Measurements from ENCODE around the gene ABLIM1.

The ABLIM1 gene

DNA sequence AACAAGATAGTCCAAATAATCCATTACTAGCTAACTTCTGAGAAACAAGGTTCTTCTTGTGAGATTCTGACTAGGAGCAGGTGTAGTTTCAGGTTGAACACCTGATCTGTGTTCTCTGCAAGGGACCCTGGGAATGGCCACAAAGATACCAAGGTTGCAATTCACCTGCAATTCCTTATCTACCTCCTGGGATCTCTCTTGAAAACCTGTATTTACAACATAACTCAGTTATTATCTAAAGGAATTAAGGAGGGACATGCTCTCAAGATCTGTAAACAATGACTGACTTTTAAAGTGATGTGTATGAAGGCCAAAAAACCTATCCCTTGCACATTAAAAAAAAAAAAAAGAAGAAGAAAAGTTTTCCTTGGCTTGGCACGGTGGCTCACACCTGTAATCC, 54.8 kb downstream of the ABLIM1 start:
- peak overlapping the region in 1 of 2 donors; percentile 36 for H3K27ac ChIP-seq
- no peak for DNase-seq (ENCODE audit: low spot score)
- H3K4me3 ChIP-seq = no peak overlapping the region

GRCh38 chr10:114600057-114600456, 58.0 kb downstream of the ABLIM1 start:
- H3K27ac ChIP-seq = no peak overlapping the region
- DNase-seq (ENCODE audit: low spot score) = no peak
- no peak for TF ChIP-seq CTCF (IDR thresholded peaks at IDR 0.05)
- no peak overlapping the region for H3K4me3 ChIP-seq

More for the DNA sequence above, 54.8 kb downstream of the ABLIM1 start:
- no peak for TF ChIP-seq CTCF (IDR thresholded peaks at IDR 0.05)

- TF ChIP-seq CTCF (IDR thresholded peaks at IDR 0.05) = no peak
- Histone ChIP-seq H3K4me3 (no peak overlapping the region), H3K27ac (no peak overlapping the region)
- no peak for DNase-seq (ENCODE audit: low spot score)
Observed at GRCh38 chr10:114596793-114597192, 61.3 kb downstream of the ABLIM1 start.

- TF ChIP-seq CTCF (IDR thresholded peaks at IDR 0.05) = no peak
- no peak overlapping the region for H3K27ac ChIP-seq
- no peak for DNase-seq (ENCODE audit: low spot score)
- no peak overlapping the region for H3K4me3 ChIP-seq
Observed at GRCh38 chr10:114593816-114594468, 64.1 kb downstream of the ABLIM1 start.

DNA sequence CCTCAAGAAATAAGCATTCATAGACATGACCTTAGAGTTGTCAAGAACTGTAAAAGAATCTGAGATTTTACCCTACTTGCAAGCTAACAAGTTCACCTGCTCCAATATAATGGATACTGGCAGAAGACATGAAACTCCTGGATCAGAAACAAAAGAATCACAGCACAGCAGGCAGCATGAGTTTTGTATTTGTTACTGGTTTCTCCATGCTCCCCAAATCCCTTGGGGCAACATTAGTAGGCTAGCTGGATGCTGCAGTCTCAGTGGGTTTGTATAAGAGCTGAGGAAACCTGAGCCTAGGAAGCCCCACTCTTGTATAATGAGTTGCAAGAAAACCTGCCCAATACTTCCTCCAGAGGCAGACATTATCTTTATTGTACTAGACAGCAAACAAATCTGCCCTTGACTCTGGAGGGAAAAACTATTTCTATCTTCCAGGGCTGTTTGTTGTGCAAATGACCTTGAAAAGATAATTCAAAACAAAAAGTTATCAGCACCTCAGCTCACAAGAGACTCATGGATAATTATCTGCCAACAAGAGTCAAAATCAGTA, 64.8 kb downstream of the ABLIM1 start:
- no peak for TF ChIP-seq CTCF (IDR thresholded peaks at IDR 0.05)
- no peak for DNase-seq (ENCODE audit: low spot score)
- Histone ChIP-seq H3K4me3 (no peak overlapping the region), H3K27ac (no peak overlapping the region)

DNA sequence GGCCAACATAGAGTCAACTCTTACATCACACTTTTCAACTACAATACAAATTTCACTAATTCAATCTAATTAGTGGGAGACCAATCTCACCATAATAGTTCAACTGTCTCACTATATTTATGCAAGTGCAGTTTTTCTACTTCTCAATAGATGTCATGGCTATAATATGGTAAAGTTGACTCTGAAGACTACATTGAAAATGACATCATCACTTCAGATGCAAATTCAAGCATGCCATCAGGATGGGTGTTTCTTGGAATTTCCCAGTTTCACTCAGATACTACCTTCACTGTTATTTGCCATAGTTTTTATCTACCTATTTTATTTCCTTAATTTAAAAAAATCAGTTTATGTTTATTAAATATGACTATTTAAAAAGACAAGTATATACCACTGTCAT, 67.1 kb downstream of the ABLIM1 start:
- no peak overlapping the region for H3K27ac ChIP-seq
- DNase-seq (ENCODE audit: low spot score) = no peak
- no peak for TF ChIP-seq CTCF (IDR thresholded peaks at IDR 0.05)
- no peak overlapping the region for H3K4me3 ChIP-seq

- Histone ChIP-seq H3K4me3 (no peak overlapping the region), H3K27ac (no peak overlapping the region)
- no peak for TF ChIP-seq CTCF (IDR thresholded peaks at IDR 0.05)
- no peak for DNase-seq (ENCODE audit: low spot score)
Observed at GRCh38 chr10:114584419-114584818, 73.7 kb downstream of the ABLIM1 start.

All from coronary artery (tissue), 2 donors.